AG04450 (cell line): ENCODE measurements around the gene NRN1L. TPM values are rescaled to one million over a fixed set of nuclear protein-coding genes. Genes with fewer than 3 reads are reported as not detected.

Experiments
- CTCF ChIA-PET: fragments of 300-600, 350-600 bp; formaldehyde crosslinking; extraction: SDS; loops from one replicate; lab custom pipeline; 2022; ENCODE audit warnings: antibody characterized with exemption, inconsistent platforms; lab: Charles Lee
- POLR2A ChIA-PET: fragments of 350-600 bp; formaldehyde crosslinking; extraction: SDS; loops from one replicate; lab custom pipeline; 2021; ENCODE audit warnings: antibody characterized with exemption, inconsistent platforms; lab: Yijun Ruan, JAX
- DNase-seq: peaks from one replicate; pipeline ENCODE4 v3.0.0-alpha.2; 2011; ENCODE audit warnings: low read depth, low spot score
- H3K27ac ChIP-seq: one replicate; pipeline ENCODE4 v1.5.1; 2012; ENCODE audit warnings: low read depth, low read length, control low read depth
- H3K27me3 ChIP-seq: one replicate; pipeline ENCODE4 v1.6.0; 2012; ENCODE audit warnings: low read length; ENCODE audit not compliant: control insufficient read depth, insufficient read depth
- H3K4me3 ChIP-seq: 2 replicates; pipeline ENCODE4 v1.5.1; 2011; ENCODE audit warnings: mild to moderate bottlenecking, low read depth, low read length, control low read depth
- H3K9me3 ChIP-seq: 2 replicates; pipeline ENCODE4 v1.5.1; 2012; ENCODE audit warnings: low read length; ENCODE audit not compliant: control insufficient read depth, insufficient read depth
- CTCF ChIP-seq: IDR thresholded peaks from 2 replicates; pipeline ENCODE4 v1.5.1; 2011; ENCODE audit warnings: low read depth, low read length, control low read depth, inconsistent platforms
- polyA plus RNA-seq: library from polyadenylated mRNA; depleted of rRNA; stranded (reverse); fragments of >200 nt; gene quantifications from 2 replicates; pipeline ENCODE4 v1.2.3, GENCODE V29; 2011

Gene NRN1L
- polyA plus RNA-seq, 1 experiment, result 0.21 TPM

- H3K9me3 ChIP-seq, result no peaks in the 10 kb centered on the region
- H3K27me3 ChIP-seq, result no peaks in the 10 kb centered on the region
- H3K27ac ChIP-seq, result no peak overlapping the region
- ChIA-PET POLR2A (no interaction called here), CTCF (interaction anchor here (0.6 to 0.7 kb wide), 2 partner anchors 69 to 159 kb away, joined by 4 read pairs; no protein-coding TSS in a partner anchor)
- no peak for DNase-seq
- H3K4me3 ChIP-seq, result no peak overlapping the region
- no peak for TF ChIP-seq CTCF
These were observed 860 bp downstream of the NRN1L start for GRCh38 chr16:67885545-67885944.

GRCh38 chr16:67885976-67886375, 1.3 kb downstream of the NRN1L start:
- Histone ChIP-seq H3K9me3 (no peaks in the 10 kb centered on the region), H3K4me3 (no peak overlapping the region), H3K27me3 (no peaks in the 10 kb centered on the region), H3K27ac (no peak overlapping the region)
- TF ChIP-seq CTCF, result no peak
- CTCF ChIA-PET, result interaction anchor here (0.6 kb wide), 1 partner anchor 158 kb away, joined by 4 read pairs; no protein-coding TSS in a partner anchor
- POLR2A ChIA-PET, result no interaction called here
- no peak for DNase-seq

- H3K27ac ChIP-seq, result no peak overlapping the region
- H3K4me3 ChIP-seq, result no peak overlapping the region
- H3K9me3 ChIP-seq, result no peaks in the 10 kb centered on the region
- POLR2A ChIA-PET, result no interaction called here
- no peaks in the 10 kb centered on the region for H3K27me3 ChIP-seq
- TF ChIP-seq CTCF, result no peak
- no peak for DNase-seq
- CTCF ChIA-PET, result interaction anchor here (0.6 kb wide), 1 partner anchor 158 kb away, joined by 4 read pairs; no protein-coding TSS in a partner anchor
These were observed 1.7 kb downstream of the NRN1L start for GRCh38 chr16:67886387-67886786.

GRCh38 chr16:67888331-67888730, 3.6 kb downstream of the NRN1L start:
- Histone ChIP-seq H3K27ac (no peak overlapping the region), H3K4me3 (no peak overlapping the region), H3K9me3 (no peaks in the 10 kb centered on the region), H3K27me3 (no peaks in the 10 kb centered on the region)
- no peak for TF ChIP-seq CTCF
- CTCF ChIA-PET, result no interaction called here
- POLR2A ChIA-PET, result no interaction called here
- DNase-seq, result no peak

GRCh38 chr16:67892375-67892774, 7.7 kb downstream of the NRN1L start:
- DNase-seq, result no peak
- TF ChIP-seq CTCF, result no peak
- no peaks in the 10 kb centered on the region for H3K9me3 ChIP-seq
- no peaks in the 10 kb centered on the region for H3K27me3 ChIP-seq
- CTCF ChIA-PET, result interaction anchor here (0.6 to 3.3 kb wide), 6 partner anchors 9 to 336 kb away, joined by 3 to 16 read pairs (median 3); partner anchors contain the start of gene NRN1L
- peak overlapping the region; percentile 59 for H3K4me3 ChIP-seq
- no peak overlapping the region for H3K27ac ChIP-seq
- POLR2A ChIA-PET, result interaction anchor here (0.7 to 2.0 kb wide), 3 partner anchors 8 to 35 kb away, joined by 3 to 10 read pairs (median 3); partner anchors contain the start of genes EDC4 and NRN1L
